ENCODE results near the gene CNTNAP5. TPM values are rescaled to one million over a fixed set of nuclear protein-coding genes. Genes with fewer than 3 reads are reported as not detected.

CNTNAP5 gene
- not detected in 2 replicates for total RNA-seq
- long read RNA-seq, result 0 reads

- H3K36me3 Mint-ChIP-seq (ENCODE audit: unreplicated experiment), result no peaks in the 10 kb centered on the region
- no peak within 1 kb of the TSS for H3K27ac Mint-ChIP-seq (ENCODE audit: unreplicated experiment)
- no peak for DNase-seq (ENCODE audit: extremely low spot score, unreplicated experiment)
- H3K27me3 Mint-ChIP-seq (ENCODE audit: unreplicated experiment), result peaks cover 13% of the 10 kb centered on the region
- TF ChIP-seq CTCF (IDR thresholded peaks at IDR 0.05), result no peak
- H3K4me3 Mint-ChIP-seq (ENCODE audit: unreplicated experiment), result no peak within 1 kb of the TSS
- H3K9me3 Mint-ChIP-seq (ENCODE audit: unreplicated experiment), result no peaks in the 10 kb centered on the region
- peaks cover 3% of the 10 kb centered on the region for H3K4me1 Mint-ChIP-seq (ENCODE audit: unreplicated experiment)
Measured at GRCh38 chr2:124025171-124025580, at the start of gene CNTNAP5. CNTNAP5 (plus strand) TSS chr2:124025287; CDS start chr2:124025651, 364 bp downstream.

- no peak overlapping the region for H3K4me3 Mint-ChIP-seq (ENCODE audit: unreplicated experiment)
- H3K4me1 Mint-ChIP-seq (ENCODE audit: unreplicated experiment), result no peaks in the 10 kb centered on the region
- no peak for DNase-seq (ENCODE audit: extremely low spot score, unreplicated experiment)
- H3K9me3 Mint-ChIP-seq (ENCODE audit: unreplicated experiment), result peaks cover 50% of the 10 kb centered on the region
- H3K36me3 Mint-ChIP-seq (ENCODE audit: unreplicated experiment), result no peaks in the 10 kb centered on the region
- H3K27me3 Mint-ChIP-seq (ENCODE audit: unreplicated experiment), result no peaks in the 10 kb centered on the region
- no peak for TF ChIP-seq CTCF (IDR thresholded peaks at IDR 0.05)
- H3K27ac Mint-ChIP-seq (ENCODE audit: unreplicated experiment), result no peak overlapping the region
Measured at GRCh38 chr2:123976054-123976648, 48.9 kb upstream of the CNTNAP5 start.

- no peak overlapping the region for H3K27ac Mint-ChIP-seq (ENCODE audit: unreplicated experiment)
- H3K4me3 Mint-ChIP-seq (ENCODE audit: unreplicated experiment), result no peak overlapping the region
- no peaks in the 10 kb centered on the region for H3K36me3 Mint-ChIP-seq (ENCODE audit: unreplicated experiment)
- H3K4me1 Mint-ChIP-seq (ENCODE audit: unreplicated experiment), result no peaks in the 10 kb centered on the region
- peaks cover 27% of the 10 kb centered on the region for H3K9me3 Mint-ChIP-seq (ENCODE audit: unreplicated experiment)
- H3K27me3 Mint-ChIP-seq (ENCODE audit: unreplicated experiment), result no peaks in the 10 kb centered on the region
- DNase-seq (ENCODE audit: extremely low spot score, unreplicated experiment), result no peak
- peak; percentile 48 for TF ChIP-seq CTCF (IDR thresholded peaks at IDR 0.05)
Measured at GRCh38 chr2:123993728-123994323, 31.3 kb upstream of the CNTNAP5 start.

GRCh38 chr2:123999681-124000080 lies 25.4 kb upstream of the CNTNAP5 start:
- H3K4me3 Mint-ChIP-seq (ENCODE audit: unreplicated experiment), result no peak overlapping the region
- TF ChIP-seq CTCF (IDR thresholded peaks at IDR 0.05), result no peak
- no peak overlapping the region for H3K27ac Mint-ChIP-seq (ENCODE audit: unreplicated experiment)
- peaks cover 27% of the 10 kb centered on the region for H3K9me3 Mint-ChIP-seq (ENCODE audit: unreplicated experiment)
- H3K4me1 Mint-ChIP-seq (ENCODE audit: unreplicated experiment), result no peaks in the 10 kb centered on the region
- H3K36me3 Mint-ChIP-seq (ENCODE audit: unreplicated experiment), result no peaks in the 10 kb centered on the region
- H3K27me3 Mint-ChIP-seq (ENCODE audit: unreplicated experiment), result no peaks in the 10 kb centered on the region
- DNase-seq (ENCODE audit: extremely low spot score, unreplicated experiment), result no peak

GRCh38 chr2:124001696-124002430 lies 23.2 kb upstream of the CNTNAP5 start:
- H3K27me3 Mint-ChIP-seq (ENCODE audit: unreplicated experiment), result no peaks in the 10 kb centered on the region
- H3K4me1 Mint-ChIP-seq (ENCODE audit: unreplicated experiment), result no peaks in the 10 kb centered on the region
- no peak overlapping the region for H3K27ac Mint-ChIP-seq (ENCODE audit: unreplicated experiment)
- H3K9me3 Mint-ChIP-seq (ENCODE audit: unreplicated experiment), result peaks cover 29% of the 10 kb centered on the region
- DNase-seq (ENCODE audit: extremely low spot score, unreplicated experiment), result no peak
- no peak overlapping the region for H3K4me3 Mint-ChIP-seq (ENCODE audit: unreplicated experiment)
- no peaks in the 10 kb centered on the region for H3K36me3 Mint-ChIP-seq (ENCODE audit: unreplicated experiment)
- TF ChIP-seq CTCF (IDR thresholded peaks at IDR 0.05), result no peak
